ENCODE results near the gene ATP2B3. TPM values are rescaled to one million over a fixed set of nuclear protein-coding genes. Genes with fewer than 3 reads are reported as not detected.

The ATP2B3 gene
- total and polyA plus RNA-seq, 9 of the 15 experiments (the other 6 are each of a cell fraction or from before 2014, with no cell fraction given): 0.04 TPM; not detected in 8

GRCh38 chrX:153470411-153471363, 46.8 kb upstream of the ATP2B3 start, which contains the start of gene HAUS7 (continued):
- TF ChIP-seq MYBL2 (IDR thresholded peaks at IDR 0.05; ENCODE audit: low read depth): no peak
- no peak for TF ChIP-seq MYBL2 (CRISPR knock-in tag; IDR thresholded peaks at IDR 0.05; ENCODE audit: borderline replicate concordance)
- no peak for TF ChIP-seq ZBTB17 (CRISPR knock-in tag; IDR thresholded peaks at IDR 0.05)
- TF ChIP-seq CREB5 (CRISPR knock-in tag; IDR thresholded peaks at IDR 0.05): no peak
- TF ChIP-seq ZNF316 (IDR thresholded peaks at IDR 0.05): no peak
- no peak for TF ChIP-seq MLX (CRISPR knock-in tag; conservative IDR thresholded peaks at IDR 0.05)
- no peak for TF ChIP-seq LEF1 (IDR thresholded peaks at IDR 0.05)
- 0 out of 2 replicates have a peak, but pooled peaks have one; percentile 53 for TF ChIP-seq PTBP1 (IDR thresholded peaks at IDR 0.05; ENCODE audit: low read depth, low read length)
- no peak for TF ChIP-seq STAG1 (CRISPR knock-in tag; IDR thresholded peaks at IDR 0.05; ENCODE audit: borderline replicate concordance)
- TF ChIP-seq PTTG1 (tag; IDR thresholded peaks at IDR 0.05; ENCODE audit: low read depth): no peak
- TF ChIP-seq ETV5 (CRISPR knock-in tag; IDR thresholded peaks at IDR 0.05; ENCODE audit: low read depth): no peak
- no peak for TF ChIP-seq PCBP1 (IDR thresholded peaks at IDR 0.05; ENCODE audit: low read depth, low read length, poor library complexity, severe bottlenecking)
- no peak for TF ChIP-seq WHSC1 (IDR thresholded peaks at IDR 0.05; ENCODE audit: low read length)
- TF ChIP-seq MCM5 (IDR thresholded peaks at IDR 0.05; ENCODE audit: low read depth): no peak
- TF ChIP-seq CEBPZ (IDR thresholded peaks at IDR 0.05; ENCODE audit: borderline replicate concordance, low read depth, low read length): no peak
- no peak for TF ChIP-seq MAFF (IDR thresholded peaks at IDR 0.05; ENCODE audit: low read length)
- TF ChIP-seq POLR2G (IDR thresholded peaks at IDR 0.05; ENCODE audit: low read depth, low read length): peak; percentile 80
- TF ChIP-seq TRIM25 (IDR thresholded peaks at IDR 0.05; ENCODE audit: borderline replicate concordance): no peak
- TF ChIP-seq RFX7 (CRISPR knock-in tag; IDR thresholded peaks at IDR 0.05): no peak

Data from K562 (cell line).